ENCODE measurements around the gene EPB41L2.
"Not testable (repeated sequence)": the region's sequence is repeated elsewhere in the genome, so short reads cannot be mapped to it uniquely, and the experiment has no call there.

The EPB41L2 gene

GRCh38 chr6:131033631-131034030, 29.4 kb downstream of the EPB41L2 start:
- DNase-seq, result no peak

- no peak for DNase-seq
Measured at GRCh38 chr6:131029626-131030297, 33.3 kb downstream of the EPB41L2 start.

- DNase-seq, result no peak
Measured at GRCh38 chr6:131027326-131027725, 35.7 kb downstream of the EPB41L2 start.

GRCh38 chr6:131026243-131026642, 36.8 kb downstream of the EPB41L2 start:
- DNase-seq, result no peak

GRCh38 chr6:131024565-131024964, 38.5 kb downstream of the EPB41L2 start:
- DNase-seq, result no peak

DNA sequence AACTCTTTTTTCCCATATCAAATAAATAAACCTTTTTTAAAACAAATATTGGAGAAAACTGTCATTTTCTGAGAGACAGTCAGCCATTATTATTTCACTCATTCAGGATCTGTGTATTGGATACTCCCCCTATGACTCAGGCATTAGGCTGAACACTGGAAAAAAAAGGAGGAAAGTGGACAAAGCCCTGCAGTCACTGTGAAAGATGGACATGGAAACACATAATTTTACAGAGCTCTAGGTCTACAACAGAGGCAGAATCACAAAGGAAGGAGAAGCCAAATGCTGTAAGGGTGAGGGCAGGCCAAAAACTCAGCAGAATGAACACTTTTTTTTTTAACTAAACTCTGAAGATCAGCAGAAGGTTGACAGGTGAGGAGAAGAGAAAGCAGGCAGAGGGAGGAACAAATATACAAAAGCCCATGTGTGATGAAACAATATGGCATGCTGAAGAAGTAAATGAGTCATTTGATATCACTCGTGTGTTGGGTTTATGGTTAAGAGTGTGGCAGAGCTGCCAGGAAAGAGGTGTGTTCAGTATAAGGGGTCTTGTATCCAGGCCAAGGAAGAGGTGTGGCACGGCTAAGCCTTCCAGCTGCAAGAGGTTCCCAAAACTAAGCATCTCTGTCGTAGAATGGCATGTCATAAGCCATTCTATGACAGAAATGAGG, 39.1 kb downstream of the EPB41L2 start:
- DNase-seq, result no peak

GRCh38 chr6:131022691-131023090, 40.4 kb downstream of the EPB41L2 start:
- no peak for DNase-seq

- DNase-seq, result no peak
Measured at GRCh38 chr6:131017962-131018361, 45.1 kb downstream of the EPB41L2 start.

- DNase-seq, result no peak
Measured at GRCh38 chr6:131015630-131016263, 47.3 kb downstream of the EPB41L2 start.

- no peak for DNase-seq
Measured at GRCh38 chr6:131015025-131015591, 47.9 kb downstream of the EPB41L2 start.

DNA sequence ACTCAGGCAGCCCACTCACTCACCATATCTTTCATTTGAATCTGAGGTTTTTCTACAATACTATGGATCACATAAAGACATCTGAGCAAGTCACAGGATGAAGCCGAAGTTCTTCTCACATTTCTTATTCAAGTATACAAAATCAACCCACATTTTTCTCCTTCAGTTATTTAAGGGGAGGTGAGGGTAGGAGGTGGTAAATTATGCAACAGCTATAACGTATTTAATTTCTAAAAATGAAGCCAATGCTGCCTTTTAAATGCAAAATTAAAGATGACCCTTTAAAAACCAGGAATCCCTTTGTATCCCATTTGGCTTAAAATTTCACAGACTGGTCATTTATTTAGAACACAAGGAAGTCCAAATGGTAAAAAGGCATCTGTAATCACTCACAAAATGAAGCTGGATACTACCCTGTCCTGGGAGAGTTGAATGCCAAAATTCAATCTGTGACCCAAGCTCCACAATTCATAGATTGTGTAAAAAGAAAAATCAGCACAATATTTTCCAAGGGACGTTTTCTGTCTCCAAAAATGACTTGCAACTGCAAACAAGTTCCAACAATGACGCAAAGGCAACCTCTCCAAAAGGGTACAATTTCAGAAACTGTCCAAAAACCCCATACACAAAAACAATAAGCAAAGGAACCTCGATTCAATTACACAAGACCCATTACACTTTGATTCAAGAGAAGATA, 48.8 kb downstream of the EPB41L2 start:
- no peak for DNase-seq

DNA sequence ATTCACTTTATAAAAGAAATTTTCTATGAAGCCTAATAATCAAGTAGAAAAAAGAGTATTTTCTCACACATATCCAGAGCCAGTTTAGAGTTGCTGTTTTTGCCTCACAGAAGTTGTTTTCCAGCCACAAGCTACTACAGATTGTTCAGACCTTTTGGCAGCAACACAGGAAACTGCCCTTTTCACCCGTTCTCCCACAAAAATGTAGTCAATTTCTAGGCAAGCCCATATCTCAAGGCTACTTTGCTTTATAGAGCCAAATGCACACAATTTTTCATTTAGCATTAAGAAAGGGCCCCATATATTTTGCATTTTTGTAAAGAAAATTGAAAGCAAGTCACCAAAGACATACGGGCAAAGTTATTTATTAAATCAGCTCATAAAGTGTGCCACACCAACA, 49.5 kb downstream of the EPB41L2 start:
- DNase-seq, result no peak

- DNase-seq, result no peak
Measured at GRCh38 chr6:131009790-131010189, 53.3 kb downstream of the EPB41L2 start.

- not testable (repeated sequence) for DNase-seq
Measured at GRCh38 chr6:131008965-131009364, 54.1 kb downstream of the EPB41L2 start.

DNA sequence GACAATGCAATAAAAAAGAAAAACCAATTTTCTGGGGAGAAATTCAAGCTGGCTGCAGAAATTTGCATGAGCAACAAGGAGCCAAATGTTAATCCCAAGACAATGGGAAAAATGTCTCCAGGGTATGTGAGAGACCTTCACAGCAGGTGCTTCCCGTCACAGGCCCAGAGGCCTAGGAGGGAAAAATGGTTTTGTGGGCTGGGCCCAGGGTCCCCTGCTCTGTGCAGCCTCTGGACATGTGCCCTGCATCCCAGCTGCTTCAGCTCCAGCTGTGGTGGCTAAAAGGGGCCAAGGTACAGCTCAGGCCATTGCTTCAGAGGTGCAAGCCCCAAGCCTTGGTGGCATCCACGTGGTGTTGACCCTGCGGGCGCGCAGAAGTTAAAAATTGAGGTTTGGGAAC, 55.1 kb downstream of the EPB41L2 start:
- not testable (repeated sequence) for DNase-seq

DNA sequence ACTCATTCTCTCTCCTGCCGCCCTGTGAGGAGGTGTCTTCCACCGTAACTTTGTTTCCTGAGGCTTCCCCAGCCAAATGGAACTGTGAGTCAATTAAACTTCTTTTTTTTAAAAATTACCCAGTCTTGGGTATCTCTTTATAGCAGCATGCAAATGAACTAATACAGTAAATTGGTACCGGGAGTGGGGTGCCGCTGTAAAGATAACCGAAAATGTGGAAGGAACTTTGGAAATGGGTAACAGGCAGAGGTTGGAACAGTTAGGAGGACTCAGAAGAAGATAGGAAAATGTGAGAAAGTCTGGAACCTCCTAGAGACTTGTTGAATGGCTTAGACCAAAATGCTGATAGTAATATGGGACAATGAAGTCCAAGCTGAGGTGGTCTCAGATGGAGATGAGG, 55.8 kb downstream of the EPB41L2 start:
- DNase-seq, result no peak

DNA sequence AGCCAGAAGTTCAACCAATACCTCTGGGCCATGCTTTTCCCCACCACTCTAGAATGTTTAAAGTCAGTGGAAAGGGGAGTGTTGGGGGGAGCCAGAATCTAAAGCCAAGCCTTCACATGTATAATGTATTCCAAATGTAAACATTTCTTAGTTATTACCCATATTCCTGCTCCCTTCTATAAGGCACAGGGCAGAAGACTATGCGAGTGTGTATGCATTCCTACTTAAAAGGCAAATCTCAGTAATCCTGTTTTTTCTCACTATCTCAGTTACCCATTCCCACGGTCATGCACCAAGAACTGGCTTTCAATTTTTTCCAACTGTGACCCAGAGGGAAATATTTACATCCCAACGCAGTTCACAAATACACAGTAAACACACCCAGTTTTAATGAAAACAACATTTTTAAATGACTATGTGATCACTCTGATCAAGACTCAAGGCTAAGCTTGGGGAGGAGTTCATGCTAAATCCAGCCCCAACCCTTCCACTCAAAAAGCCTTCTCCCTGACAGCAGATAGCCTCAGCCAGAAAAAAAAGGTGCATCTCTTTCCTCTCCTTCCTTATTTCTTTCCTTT, 57.5 kb downstream of the EPB41L2 start:
- no peak for DNase-seq

DNA sequence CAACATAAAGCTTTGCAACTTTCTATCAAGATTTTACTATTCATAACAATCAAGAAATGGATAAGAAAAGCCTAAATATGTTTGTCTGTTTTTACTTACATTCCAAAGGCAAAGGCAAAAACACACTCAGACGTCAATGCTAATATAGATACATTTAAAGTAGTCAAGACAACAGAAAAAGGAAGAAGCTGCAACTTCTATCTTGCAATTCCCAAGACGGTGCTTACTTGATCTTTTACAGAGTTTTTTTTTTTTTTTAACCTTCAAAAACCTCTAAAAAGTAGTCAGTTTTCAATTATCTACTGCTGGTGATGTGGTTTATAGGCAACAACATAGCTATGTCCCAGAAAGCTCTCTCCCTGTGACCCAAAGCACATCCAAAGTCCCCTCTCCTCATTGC, 58.1 kb downstream of the EPB41L2 start:
- DNase-seq, result no peak

DNA sequence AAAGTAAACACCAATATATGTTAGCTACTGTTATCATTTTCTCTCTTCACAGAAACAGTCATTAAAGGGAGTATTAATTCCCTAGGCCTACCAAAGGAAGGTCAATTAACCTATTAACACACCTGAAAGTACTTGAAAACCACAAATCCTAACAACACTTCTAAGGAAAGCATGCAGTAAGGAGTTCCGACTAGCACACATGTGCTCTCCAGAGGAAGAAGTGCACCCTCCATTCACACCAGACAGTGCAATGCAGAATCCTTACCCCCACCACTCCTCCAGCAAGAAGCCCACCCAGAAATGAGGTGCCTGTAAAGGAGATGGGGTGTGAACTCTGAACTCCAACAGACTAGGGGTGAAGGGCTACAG, 58.7 kb downstream of the EPB41L2 start:
- no peak for DNase-seq

GRCh38 chr6:131003488-131004386, 59.3 kb downstream of the EPB41L2 start:
- no peak for DNase-seq

- DNase-seq, result no peak
Measured at GRCh38 chr6:131002661-131002980, 60.4 kb downstream of the EPB41L2 start.
